Progenitor cell of endocrine pancreas (in vitro differentiated cells): ENCODE data around the gene ECEL1. TPM values are rescaled to one million over a fixed set of nuclear protein-coding genes. Genes with fewer than 3 reads are reported as not detected.
"Not testable (repeated sequence)": the region's sequence is repeated elsewhere in the genome, so short reads cannot be mapped to it uniquely, and the experiment has no call there.

Experiments used
- DNase-seq: peaks from one replicate; pipeline ENCODE4 v3.0.0; 2021; ENCODE audit warnings: low spot score; ENCODE audit not compliant: unreplicated experiment
- H3K27ac Mint-ChIP-seq: 2 replicates; pipeline ENCODE4 v1.8.0; 2021; ENCODE audit warnings: mild to moderate bottlenecking, moderate library complexity, mixed read lengths
- H3K27me3 Mint-ChIP-seq: 2 replicates; pipeline ENCODE4 v1.8.0; 2021; ENCODE audit warnings: mixed read lengths
- H3K36me3 Mint-ChIP-seq: 2 replicates; pipeline ENCODE4 v1.8.0; 2022; ENCODE audit warnings: mixed read lengths; ENCODE audit not compliant: insufficient read depth
- H3K4me1 Mint-ChIP-seq: 2 replicates; pipeline ENCODE4 v1.8.0; 2021; ENCODE audit warnings: low read depth, mixed read lengths
- H3K4me3 Mint-ChIP-seq: 2 replicates; pipeline ENCODE4 v1.8.0; 2021; ENCODE audit warnings: low read depth, mild to moderate bottlenecking, moderate library complexity, mixed read lengths
- H3K9me3 Mint-ChIP-seq: 2 replicates; pipeline ENCODE4 v1.8.0; 2021; ENCODE audit warnings: low read depth, mixed read lengths
- total RNA-seq: library from RNA; stranded (reverse); gene quantifications from 2 replicates; pipeline ENCODE4 v1.2.1, GENCODE V29; 2021
- TF ChIP-seq, protein P1 (sequence below): fragments of 200-600 bp; sonication (generic); IDR thresholded peaks from one replicate; pipeline ENCODE4 v1.5.0; 2021; ENCODE audit warnings: antibody characterized with exemption, mild to moderate bottlenecking; ENCODE audit not compliant: unreplicated experiment

ECEL1 gene
- total RNA-seq, 1 donor from 2014 or later, result 2.9 TPM

DNA sequence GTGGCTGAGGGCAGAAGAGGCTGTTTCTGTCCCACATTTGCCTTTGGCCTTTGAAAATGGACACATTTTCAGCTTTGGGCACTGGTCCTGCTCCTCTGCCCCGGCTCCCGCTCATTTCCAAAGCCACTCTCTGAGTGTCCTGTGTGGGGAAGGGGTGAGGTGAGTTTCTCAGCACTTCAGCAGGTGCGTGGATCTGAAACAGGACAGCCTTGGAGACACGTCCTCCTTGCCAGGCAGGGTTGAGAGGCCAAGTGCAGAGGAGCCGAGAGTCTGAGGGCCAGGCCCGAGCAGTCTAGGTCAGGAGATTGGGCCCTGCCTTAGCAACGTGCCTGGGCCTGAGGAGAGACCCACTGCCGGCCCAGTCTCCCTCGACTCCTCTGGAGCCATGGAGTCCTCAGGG is 53.5 kb downstream of the ECEL1 start:
- TF ChIP-seq, protein P1, sequence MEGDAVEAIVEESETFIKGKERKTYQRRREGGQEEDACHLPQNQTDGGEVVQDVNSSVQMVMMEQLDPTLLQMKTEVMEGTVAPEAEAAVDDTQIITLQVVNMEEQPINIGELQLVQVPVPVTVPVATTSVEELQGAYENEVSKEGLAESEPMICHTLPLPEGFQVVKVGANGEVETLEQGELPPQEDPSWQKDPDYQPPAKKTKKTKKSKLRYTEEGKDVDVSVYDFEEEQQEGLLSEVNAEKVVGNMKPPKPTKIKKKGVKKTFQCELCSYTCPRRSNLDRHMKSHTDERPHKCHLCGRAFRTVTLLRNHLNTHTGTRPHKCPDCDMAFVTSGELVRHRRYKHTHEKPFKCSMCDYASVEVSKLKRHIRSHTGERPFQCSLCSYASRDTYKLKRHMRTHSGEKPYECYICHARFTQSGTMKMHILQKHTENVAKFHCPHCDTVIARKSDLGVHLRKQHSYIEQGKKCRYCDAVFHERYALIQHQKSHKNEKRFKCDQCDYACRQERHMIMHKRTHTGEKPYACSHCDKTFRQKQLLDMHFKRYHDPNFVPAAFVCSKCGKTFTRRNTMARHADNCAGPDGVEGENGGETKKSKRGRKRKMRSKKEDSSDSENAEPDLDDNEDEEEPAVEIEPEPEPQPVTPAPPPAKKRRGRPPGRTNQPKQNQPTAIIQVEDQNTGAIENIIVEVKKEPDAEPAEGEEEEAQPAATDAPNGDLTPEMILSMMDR, result no peak
- no peak overlapping the region for H3K4me3 Mint-ChIP-seq
- no peaks in the 10 kb centered on the region for H3K9me3 Mint-ChIP-seq
- no peaks in the 10 kb centered on the region for H3K4me1 Mint-ChIP-seq
- peaks cover 15% of the 10 kb centered on the region for H3K27me3 Mint-ChIP-seq
- no peaks in the 10 kb centered on the region for H3K36me3 Mint-ChIP-seq
- no peak overlapping the region for H3K27ac Mint-ChIP-seq
- DNase-seq, result no peak

DNA sequence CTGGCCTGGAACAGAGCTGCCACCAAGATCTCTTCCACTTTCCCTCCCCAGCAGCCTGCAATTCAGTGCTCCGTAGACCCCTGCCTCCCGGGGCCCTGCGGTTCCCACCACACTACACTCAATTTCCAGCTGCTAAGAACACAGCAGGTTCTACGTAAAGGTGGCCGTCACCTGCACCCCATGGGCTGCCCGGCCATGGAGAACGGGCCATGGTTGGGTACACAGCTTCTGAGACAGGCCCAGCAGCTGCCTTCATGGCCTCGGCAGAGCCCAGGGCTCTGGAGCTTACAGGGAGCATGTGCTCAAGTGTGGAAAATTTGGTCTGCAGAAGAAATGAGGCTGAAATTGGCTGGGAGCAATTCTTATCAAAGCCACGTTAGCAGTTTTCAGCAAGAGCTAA is 54.0 kb downstream of the ECEL1 start:
- H3K36me3 Mint-ChIP-seq, H3K4me1 Mint-ChIP-seq, DNase-seq, H3K9me3 Mint-ChIP-seq, H3K4me3 Mint-ChIP-seq, H3K27ac Mint-ChIP-seq: not testable (repeated sequence)
- H3K27me3 Mint-ChIP-seq, result peaks cover 15% of the 10 kb centered on the region

DNA sequence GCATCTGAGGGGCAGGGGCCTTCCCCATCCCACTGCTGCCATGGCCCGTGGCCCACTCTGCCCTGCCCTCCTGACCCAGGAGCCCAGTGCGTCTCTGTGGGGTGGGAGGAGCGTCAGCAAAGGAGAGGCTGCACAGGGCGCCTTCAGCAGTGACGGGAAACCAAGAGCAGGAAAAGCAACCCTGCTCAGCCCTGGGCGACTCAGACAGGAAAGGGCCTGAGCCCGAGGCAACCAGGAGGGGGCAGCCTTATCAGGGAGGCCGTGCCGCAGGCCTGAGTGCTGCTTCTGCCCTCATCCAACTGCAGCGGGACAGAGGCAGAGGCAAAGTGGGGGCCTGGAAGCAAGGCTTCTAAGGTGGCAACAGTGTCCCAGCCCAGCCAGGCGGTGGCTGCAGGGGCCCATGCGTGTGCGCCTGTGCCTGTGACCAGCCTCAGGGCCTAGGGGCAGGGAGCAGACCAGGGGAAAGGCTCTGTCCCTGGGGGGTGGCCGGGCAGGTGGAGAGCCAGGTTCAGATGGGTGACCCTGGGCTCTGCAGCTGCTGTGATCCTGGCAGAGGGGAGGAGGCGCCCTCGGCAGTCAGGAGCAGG is 54.9 kb downstream of the ECEL1 start:
- TF ChIP-seq, protein P1, result peak; percentile 24
- no peaks in the 10 kb centered on the region for H3K36me3 Mint-ChIP-seq
- H3K27ac Mint-ChIP-seq, result no peak overlapping the region
- H3K4me3 Mint-ChIP-seq, result no peak overlapping the region
- no peak for DNase-seq
- H3K9me3 Mint-ChIP-seq, result no peaks in the 10 kb centered on the region
- no peaks in the 10 kb centered on the region for H3K4me1 Mint-ChIP-seq
- H3K27me3 Mint-ChIP-seq, result peaks cover 9% of the 10 kb centered on the region

DNA sequence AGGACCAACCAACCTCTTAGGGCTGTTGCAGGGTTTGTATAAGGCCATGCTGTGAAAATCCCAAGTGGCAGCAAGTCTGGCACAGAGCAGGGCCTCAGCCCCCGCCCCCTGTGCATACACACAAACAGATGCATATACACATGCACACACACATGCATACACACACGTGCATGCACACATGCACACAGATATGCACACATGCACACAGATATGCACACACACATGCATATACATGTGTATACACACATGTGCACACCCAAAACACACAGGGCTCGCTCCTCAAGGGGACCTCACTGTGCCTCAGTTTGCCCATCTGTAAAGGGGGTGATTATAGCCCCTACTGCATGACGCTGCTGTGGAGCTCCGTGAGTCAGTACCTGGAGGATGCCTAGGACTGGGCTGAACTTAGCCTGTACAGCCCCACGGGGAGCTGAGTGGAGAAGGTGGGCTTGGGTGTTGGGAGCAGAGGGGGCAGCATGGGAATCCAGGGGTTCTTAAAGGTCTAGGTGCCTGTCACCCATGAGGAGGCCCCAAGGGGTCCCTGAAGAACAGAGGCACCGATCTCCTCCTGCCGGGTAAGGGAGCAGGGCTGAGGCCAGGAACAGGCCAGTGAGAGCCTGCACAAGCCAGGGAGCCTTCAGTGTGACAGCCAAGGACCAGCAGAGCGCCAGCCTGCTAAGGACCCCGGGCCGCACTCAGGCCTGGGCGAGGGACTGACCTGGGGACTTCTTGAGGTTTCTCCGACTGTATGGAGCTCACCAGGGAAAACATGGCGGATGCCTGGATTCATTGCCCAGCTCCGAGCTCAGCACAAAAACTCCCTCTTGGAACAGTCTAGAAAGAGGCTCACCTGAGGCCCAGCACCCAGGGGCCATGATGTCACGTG is 55.7 kb downstream of the ECEL1 start:
- Mint-ChIP-seq H3K27ac (no peak overlapping the region), H3K36me3 (no peaks in the 10 kb centered on the region), H3K9me3 (no peaks in the 10 kb centered on the region), H3K4me3 (no peak overlapping the region), H3K4me1 (no peaks in the 10 kb centered on the region), H3K27me3 (peaks cover 5% of the 10 kb centered on the region)
- no peak for DNase-seq
- TF ChIP-seq, protein P1, result no peak

Other genes starting within 250 kb of the ECEL1 start
- not detected in 2 replicates for gene ALPP, start 109.1 kb downstream of the ECEL1 start, total RNA-seq
- not detected in 2 replicates for gene ALPG, start 81.0 kb downstream of the ECEL1 start, total RNA-seq
- not detected in 2 replicates for gene ALPI, start 31.7 kb downstream of the ECEL1 start, total RNA-seq
- not detected in 2 replicates for gene PRSS56, start 32.6 kb upstream of the ECEL1 start, total RNA-seq
- gene CHRND, start 38.3 kb upstream of the ECEL1 start, total RNA-seq, result 0.12 TPM in 1 of 2 replicates, not detected in the other
- gene CHRNG, start 51.9 kb upstream of the ECEL1 start, total RNA-seq, result 0.42 TPM in 1 of 2 replicates, not detected in the other
- 11.9 and 12.0 TPM in 2 replicates for gene TIGD1, start 62.7 kb upstream of the ECEL1 start, total RNA-seq
- 78.5 and 81.9 TPM in 2 replicates for gene EIF4E2, start 62.9 kb upstream of the ECEL1 start, total RNA-seq
- 2.7 and 4.3 TPM in 2 replicates for gene EFHD1, start 145.8 kb upstream of the ECEL1 start, total RNA-seq
- gene GIGYF2, start 209.5 kb upstream of the ECEL1 start, total RNA-seq, result 72.3 and 74.1 TPM in 2 replicates